HG03520 (cell line): ENCODE data around the gene ESYT3.
"Not testable (repeated sequence)": the region's sequence is repeated elsewhere in the genome, so short reads cannot be mapped to it uniquely, and the experiment has no call there.

Source experiments
- ATAC-seq: cut with Tn5 transposase; IDR thresholded peaks from one replicate; pipeline ENCODE4 v1.9.1; 2021; ENCODE audit warnings: mild to moderate bottlenecking, moderate library complexity; ENCODE audit not compliant: unreplicated experiment

Gene ESYT3

DNA sequence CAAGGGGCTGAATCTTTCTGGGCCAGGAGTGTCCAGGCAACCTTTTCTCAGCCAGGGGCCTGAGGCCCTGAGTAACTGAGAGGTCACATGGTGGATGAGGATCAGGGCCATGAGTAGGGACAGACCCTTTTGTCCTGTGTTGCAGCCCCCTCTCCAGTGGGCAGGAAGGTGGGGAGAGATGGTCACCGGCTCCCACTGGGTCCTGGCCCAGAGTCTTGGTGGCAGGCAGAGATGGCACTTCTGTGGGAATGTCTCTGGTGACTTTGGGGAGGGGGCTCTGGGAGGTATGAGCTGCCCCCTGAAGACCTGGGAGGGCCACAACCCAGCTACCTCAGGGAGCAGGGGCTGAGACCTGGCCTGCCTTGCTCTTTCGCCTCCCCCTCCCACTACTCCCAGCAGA, 6.8 kb downstream of the ESYT3 start:
- ATAC-seq: no peak

DNA sequence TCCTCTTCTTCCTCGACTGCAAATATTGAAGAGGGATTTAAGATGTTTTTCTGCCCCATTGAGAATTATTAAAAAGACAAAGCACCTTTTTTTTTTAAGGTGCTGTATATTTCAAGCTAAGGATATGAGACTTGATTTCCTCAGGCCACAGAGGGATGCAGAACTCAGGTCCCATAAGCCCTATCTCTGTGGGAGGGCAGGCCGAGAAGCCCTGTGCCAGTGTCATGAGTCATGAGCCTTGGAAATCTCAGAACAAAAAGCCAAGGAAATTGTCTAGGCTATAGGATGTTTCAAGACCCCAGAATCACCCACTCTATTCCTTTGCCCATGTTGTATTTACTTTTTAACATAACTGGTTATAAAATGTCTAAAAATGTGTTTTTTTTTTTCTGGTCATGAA, 7.3 kb downstream of the ESYT3 start:
- ATAC-seq: no peak

DNA sequence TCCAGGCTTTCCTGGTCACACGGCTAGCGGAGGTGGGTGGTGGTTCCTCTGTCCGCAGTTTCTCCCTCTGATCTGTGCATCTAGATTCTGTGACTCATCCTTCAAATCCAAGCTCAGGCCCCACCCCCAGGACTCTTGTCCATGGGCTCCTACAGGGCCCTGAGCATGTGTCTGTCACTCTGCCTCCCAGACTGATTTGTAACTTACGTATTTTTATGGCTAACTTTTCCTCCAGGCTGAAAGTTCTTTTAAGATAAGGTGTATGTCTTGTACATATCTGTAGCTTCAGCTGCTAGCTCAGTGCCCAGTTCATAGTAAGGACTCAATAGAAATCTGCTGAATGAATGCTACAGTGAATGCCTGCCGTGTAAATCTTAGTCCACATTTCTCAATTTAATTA, 8.0 kb downstream of the ESYT3 start:
- ATAC-seq: no peak

DNA sequence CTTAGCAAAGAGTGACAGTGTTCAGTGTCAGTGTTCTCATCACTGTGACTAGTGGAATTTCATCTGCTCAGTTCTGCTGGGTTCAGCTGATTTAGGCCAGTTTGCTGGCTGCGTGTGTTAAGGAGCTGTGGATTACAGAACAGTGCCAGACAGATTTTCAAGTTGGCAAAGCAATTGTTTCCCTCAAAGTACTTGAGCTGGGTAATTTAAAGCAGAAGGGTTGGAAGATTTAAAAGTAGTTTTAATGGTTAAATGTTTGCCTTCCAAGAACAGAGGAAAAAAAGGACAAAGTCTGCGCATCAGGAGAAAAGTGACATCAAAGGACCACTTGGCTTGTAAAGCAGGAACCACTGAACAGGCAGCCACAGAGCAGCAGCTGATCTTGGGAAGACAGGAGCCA, 8.7 kb downstream of the ESYT3 start:
- no peak for ATAC-seq

DNA sequence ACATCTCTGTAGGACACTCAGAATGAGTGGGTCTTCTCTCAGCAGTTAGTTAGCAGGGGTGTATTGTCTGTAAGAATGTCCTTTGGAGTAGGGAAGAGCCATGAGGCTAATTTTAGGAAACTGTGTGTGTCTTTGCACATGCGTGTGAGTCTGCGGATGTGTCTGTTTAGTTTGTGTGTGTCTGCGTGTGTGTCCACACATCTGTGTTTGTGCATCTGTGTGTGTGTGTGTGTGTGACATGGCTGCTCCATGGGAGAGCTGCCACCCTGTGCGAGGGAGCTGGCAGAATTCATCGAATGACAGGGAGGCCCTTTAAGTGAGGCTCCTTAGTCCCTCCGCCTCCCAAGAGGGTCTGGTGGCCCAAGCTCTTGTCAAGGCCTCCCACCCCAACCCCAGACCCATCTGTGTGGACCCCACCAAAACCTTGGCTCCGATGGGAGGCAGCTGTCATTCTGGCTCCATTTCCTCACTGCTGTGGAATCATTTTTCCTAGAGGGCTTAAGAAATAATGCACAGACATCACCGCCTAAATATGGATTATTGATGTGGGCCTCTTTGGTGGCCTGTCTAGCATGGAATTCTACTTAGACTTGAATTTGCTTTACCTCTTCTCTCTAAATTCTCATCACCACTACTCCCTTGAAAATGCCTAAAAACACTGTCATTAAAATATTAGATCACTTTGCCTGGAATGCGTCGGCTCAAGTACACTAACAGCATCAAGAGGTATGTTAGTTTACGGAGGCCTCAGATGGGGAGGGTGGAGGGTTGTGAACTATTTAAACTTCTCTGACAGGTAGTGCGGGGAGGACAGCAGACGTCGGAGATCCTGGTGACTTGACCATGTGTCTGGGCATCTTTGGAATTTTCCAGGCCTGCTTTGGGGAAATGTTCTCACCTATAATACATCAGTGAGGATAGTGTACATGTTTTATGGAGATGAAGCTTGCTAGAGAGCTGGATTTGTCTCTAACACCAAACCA, 9.4 kb downstream of the ESYT3 start:
- no peak for ATAC-seq

DNA sequence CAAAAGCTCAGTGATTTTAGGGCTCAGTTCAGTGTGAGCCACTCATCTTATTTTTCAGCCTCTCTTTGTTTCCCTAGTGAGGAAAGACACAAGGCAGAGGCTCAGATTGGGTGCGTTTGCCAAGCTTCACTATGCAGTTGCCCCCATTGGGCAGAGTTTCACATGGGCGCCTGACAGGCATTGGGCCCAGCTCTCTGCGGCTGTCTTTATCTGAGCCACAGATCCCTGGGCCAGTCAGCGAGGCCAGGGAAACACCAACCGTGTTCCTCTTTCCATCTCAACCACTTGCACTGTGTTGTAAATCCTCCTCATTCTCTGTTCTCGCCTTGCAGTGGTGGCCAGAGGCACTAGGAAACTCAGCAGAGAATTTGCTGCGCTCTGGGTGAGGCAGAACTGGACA, 10.8 kb downstream of the ESYT3 start:
- no peak for ATAC-seq

DNA sequence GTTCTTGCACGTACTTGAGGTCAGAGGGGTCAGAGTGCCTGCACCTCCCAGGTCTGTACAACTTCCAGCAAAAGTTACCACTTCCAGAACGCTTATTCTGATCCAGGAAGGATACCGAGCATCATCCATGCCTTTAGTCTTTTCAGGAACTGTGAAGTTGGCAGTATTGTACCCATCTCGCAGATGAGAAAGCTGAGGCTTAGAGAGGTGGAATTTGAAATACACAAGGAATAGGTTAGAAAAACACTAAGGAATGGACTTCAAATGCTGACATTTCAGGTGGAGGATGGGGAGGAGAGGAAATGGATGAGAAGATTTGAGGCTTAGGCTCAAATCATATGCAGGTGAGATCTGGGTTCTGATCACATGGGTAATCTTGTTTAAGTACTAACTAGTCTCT, 11.2 kb downstream of the ESYT3 start:
- no peak for ATAC-seq

DNA sequence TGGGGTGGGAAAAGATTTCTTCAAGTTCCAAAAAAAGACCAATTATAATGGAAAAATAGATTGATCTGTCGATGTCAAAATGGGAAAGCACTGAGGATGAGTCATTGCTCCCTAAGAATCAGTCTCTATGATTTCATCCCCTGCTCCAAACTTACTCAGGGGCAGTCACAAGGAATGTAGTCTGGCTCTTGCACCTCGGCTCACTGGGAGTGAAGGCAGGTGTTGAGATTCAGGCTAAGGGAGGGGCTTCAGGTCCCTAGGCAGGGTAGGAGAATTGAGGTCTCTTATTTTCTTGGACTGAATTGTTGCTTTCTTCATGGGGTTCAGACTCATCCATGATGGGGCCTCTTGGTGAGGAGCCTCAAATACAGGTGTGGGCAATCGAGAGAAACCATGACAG, 14.2 kb downstream of the ESYT3 start:
- ATAC-seq: no peak

DNA sequence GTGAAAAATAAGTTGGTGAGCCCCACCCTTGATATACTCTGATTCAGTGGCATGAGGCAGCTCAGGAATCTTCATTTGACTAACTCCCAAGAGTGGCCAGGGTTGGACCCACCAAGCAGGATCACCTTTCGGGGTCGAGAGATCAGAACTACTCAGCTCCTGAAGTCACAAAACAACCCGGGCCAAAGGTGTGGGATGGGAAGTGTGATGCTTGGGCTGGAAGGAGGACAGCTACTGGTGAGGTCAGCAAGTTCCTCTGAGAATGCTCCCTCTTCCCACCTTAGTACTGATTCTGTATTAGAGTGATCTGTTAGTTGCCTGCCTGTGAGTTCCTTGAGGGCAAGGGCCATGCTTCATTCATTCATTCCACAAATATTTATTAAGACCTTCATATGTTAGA, 15.1 kb downstream of the ESYT3 start:
- ATAC-seq: no peak

DNA sequence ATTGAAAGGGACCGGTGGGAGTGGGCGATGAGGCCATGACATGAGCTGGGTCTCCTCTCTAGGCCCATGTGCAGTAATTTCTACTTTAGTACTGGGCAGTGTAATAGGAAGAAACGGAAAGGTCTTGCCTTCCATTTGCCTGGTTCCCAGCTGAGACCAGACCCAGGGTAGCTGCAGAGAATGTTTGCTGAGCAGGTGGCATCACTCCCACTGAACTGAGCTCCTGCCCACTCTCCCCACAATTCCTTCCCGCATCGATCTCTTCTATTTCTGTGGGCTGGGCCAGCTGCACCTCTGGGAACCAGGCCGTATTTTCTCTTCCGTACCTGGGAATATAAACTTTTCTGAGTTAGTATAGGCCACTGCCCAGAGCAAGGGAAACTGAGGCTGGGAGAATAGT, 15.8 kb downstream of the ESYT3 start:
- no peak for ATAC-seq

DNA sequence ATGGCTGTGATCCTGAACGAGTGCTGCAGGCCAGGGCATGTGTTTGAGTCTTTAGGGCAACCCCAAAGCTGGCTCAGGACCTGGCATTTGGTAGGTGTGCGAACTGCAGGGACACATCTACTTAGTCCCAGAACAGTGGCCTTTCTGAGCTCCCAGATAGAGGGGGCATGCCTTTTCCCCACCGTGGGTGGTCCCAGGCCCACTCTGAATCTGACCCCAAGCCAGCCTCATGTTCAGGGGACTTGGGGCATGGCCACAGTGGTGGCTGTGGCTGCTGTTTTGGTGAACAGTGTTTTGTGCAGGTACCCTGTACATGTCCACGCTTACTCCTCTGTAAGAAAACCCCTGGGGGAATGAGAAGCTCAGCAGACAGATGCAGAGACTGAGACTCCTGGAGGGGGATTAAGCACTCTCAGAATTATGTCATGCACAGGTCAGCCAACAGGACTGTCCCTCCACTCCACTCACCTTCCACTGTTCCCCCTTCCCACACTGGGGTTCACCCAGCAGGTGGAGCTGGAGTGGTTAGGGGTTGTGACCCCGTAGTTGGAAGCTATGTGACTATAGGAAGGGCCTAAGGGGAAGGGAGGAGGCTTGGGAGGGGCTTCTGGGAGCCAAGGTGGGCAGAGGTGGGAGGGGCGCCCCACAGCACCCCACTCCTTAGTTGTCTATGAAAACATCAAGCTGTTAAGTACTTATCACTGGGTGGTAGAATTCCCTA, 16.4 kb downstream of the ESYT3 start:
- no peak for ATAC-seq

DNA sequence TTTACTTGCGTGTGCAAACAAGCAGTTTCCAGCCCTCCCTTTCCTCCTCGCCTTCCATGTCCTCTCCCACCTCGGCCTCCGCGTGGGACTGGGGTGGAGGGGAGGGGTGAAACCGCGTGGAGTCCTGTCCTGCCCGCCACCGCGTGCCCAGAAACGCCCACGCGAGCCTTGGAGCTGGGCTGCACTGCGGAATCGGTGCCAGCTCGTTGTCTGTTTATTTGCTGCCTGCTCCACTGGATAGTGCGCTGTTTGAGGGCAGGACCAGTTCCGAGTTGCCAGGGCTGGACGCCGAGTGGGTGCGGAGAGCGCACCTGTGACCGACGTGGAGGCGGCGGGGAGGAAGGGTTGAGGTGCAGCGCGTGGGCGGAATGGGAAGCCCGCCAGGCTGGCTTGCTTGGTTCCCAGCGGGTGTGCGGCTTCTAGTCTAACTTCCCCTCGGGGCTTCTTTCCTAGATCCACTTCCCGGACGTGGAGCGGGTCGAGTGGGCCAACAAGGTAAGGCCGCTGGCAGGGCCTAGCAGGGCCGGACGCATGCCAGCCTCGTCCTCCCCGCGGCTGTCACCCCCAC, 17.3 kb downstream of the ESYT3 start:
- ATAC-seq: no peak

DNA sequence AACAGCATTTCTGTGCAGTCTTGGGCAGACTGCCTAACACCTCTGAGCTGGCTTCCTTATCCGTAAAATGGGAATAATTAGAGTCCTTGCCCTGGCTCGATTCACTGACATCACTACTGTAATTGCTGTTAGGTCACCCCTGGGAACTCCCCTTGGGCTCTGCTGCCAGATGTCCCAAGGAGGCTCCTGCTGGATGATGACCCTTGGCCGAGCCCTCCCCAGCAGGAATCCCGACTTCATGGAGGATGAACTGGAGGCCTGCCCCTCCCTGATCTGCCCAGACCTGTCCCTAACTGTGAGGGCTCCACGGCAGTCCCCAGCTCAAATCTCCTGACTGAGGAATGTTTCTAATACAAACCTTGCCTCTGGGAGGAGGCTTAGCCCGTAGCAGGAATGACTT, 18.0 kb downstream of the ESYT3 start:
- ATAC-seq: no peak

DNA sequence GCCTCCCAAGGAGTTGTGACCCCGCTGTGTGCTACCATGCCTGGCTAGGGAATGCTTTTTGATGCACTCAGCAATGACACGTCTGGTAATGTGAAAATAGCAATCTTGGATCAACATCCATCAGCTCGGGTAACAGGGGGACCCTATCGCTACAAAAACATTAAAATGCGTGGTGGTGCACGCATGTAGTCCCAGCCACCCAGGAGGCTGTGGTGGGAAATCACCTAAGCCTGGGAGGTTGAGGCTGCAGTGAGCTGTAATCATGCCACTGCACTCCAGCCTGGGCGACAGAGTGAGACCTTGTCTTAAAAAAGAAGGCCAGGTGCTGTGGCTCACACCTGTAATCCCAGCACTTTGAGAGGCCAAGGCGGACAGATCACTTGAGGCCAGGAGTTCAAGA, 19.5 kb downstream of the ESYT3 start:
- ATAC-seq: not testable (repeated sequence)

DNA sequence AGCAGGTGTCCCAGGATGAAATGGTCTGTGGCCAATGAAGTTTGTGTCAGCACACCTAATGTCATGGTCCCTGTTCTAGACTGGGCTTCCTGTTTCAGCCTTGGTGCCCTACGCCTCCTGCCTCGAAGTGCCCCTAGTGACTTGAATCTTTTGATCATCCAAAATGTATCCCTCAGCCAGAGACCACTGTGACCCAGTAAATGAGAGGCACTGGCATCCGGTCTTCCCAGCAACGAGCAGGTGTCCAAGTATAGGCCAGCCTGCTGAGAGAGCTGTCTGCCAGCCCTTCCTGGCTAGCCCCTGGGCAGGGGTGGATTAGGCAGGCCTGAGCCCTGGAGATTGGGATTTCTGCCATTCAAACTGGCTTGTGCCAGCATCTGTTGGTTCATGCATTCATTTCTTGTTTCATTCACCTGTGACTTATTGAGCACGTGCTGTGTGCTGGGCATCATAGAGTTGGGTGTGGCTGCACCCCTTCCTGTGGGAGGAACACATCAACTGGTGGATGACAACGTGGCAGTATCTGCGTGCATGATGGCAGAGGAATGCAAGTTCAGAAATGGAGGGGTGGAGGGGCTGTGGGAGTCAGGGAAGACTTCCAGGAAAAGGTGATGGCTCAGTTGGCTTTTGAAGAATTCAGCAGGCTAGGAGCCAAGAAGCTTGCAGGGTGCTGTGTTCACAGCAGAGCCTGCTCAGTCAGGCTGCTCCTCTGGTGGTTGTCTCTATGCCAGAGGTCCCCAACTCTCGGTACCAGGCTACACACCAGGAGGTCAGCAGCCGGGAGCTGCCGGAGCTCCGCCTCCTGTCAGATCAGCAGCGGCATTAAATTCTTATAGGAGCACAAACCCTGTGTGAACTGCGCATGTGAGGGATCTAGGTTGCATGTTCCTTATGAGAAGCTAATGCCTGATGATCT, 21.6 kb downstream of the ESYT3 start:
- no peak for ATAC-seq

DNA sequence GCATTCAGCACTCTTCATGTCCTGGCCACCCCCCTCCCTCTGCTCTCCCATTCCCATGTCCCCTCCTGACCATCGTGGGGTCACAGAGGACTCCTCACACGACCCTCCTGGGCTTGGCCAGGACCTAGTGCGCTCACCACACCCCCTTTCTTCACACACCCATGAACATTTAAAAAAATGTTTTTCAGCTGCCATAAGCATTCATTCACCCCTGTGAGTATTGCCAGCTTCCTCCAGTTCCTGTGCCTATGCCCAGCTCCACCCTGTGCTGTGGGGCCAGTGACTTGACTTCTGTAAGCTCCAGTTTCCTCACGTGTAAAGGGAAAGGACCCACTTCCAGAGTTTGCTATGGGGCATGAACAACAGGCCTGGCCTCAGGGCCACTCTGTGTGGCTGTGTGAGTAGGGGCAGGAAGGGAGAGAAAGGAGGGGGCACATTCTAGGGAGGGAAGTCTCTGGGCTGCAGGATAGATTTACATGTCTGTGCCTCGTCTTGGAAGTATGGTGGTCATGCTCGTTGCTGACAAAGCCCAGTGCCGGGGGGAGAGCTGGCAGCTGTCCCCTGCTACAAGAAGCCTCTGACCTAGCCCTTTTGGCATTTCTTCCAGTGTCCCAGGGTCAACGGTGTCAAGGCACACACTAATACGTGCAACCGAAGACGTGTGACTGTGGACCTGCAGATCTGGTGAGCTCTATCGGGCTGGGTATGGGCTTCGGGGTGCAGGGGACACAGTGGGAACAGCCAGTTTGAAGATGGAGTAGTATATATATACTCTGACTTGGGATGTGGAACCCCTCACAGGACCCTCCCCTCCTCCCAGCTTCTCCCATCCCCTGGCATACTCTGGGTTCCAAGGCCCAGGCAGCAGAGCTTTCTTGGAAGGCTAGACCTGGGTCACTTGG, 22.8 kb downstream of the ESYT3 start:
- no peak for ATAC-seq

DNA sequence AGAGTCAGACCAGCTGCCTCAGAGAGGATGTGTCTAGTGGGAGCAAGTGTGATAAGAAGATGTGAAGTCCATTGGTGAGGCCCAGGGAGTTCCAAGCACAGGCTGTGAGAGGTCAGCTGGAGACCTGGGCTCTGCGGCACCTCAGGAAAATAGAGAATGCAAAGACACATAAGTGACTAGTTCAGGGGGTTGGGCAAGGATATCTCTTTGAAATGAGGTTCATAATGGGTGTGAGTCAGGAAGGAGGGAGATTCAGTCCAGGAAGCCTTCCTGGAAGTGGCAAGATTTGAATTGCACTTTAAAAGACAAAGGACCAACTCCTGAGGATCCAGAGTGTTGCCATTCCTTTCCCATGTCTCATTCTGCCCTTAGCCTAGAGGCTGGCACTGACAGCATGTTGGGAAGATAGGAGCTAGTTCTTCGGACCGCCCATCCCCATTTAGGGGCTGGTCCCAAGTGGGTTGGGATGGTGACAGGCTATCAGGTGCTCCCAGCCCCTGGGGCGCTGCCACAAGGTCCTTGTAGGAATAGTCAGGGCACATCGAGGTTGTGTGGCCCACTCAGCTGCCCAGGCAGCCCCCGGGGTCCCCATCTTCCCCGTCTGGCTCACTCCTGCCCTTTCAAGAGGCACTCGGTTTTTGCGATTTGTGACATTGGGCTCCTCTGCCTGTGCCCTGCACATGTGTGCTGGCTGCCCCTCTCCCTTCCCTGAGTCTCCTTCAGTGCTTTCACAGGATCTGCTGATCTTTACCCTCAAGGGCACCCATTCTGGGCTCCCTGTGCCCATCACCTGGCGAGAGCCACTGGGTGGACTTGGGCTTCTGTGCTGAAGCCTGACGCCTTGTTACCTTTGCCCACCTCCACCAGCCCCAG, 23.7 kb downstream of the ESYT3 start:
- no peak for ATAC-seq

DNA sequence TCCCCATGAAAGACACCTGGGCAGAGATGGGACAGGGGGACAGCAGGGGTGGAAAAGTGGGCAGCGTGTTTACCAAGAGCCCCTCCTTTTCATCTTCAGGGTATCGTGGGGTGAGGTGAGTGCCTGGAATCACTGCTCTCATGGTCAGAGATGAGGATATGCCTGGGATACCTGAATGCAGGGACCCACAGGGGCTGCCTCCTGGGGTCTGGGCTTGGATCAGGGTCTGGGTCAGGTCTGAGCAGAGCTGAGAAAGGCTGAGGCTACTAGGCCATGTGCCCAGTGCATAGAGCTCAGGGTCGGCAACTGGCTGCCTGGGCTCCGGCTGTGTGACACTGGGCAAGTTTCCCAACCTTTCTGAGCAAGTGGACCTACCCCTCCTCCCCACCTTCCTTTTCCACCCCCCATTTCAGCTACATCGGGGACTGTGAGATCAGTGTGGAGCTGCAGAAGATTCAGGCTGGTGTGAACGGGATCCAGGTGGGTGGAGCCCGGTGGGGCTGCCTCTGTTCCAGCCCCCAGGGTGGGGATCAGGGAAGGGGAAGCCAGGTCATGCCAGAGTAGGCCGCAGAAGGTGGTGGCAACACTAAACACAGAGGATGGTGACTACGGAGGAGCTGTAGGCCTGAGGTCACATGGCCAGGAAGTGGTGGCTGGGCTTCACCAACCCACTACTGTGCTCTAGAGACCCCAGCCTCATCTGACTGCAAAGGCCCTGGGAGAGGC, 24.5 kb downstream of the ESYT3 start:
- ATAC-seq: no peak
